Tibial nerve (tissue), 4 donors: ENCODE data around the gene NUP88.

ENCODE experiments used
- CTCF ChIP-seq, 5 experiments: fragments of 200-600 bp in 3 of 5; fragments of 450-650 bp in 2 of 5; sonication (generic) in 3 of 5; IDR thresholded peaks; one replicate each; pipeline ENCODE4 v1.5.1; 2016 to 2019; ENCODE audit warnings: antibody characterized with exemption in 5 of 5, mild to moderate bottlenecking in 3 of 5, moderate library complexity in 2 of 5
- EP300 ChIP-seq, 2 donors: sonication (generic); formaldehyde crosslinking; IDR thresholded peaks; one replicate each; pipeline ENCODE4 v1.6.1; 2017; ENCODE audit warnings: antibody characterized with exemption in 2 of 2, mild to moderate bottlenecking in 1 of 2
- POLR2A ChIP-seq, 2 donors: fragments of 450-650 bp; IDR thresholded peaks; one replicate each; pipeline ENCODE4 v1.6.1; 2017; ENCODE audit warnings: antibody characterized with exemption in 2 of 2, mild to moderate bottlenecking in 2 of 2, moderate library complexity in 2 of 2

DNA sequence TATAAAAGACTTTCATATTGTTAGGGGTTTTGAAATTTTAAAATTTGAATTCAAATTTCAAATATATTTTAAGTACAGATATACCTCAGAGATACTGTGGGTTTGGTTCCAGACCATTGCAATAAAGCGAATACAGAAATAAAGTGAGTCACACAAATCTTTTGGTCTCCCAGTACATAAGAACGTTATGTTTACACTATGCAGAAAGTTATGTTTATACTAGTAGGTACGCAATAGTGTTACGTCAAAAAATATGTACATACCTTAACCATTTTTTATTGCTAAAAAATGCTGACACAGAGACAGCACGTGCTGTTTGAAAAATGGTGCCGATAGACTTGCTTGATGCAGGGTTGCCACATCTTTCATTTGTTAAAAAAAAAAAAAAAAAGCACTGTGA is 19.7 kb downstream of the NUP88 start:
- TF ChIP-seq CTCF (IDR thresholded peaks at IDR 0.05) (no peak), POLR2A (IDR thresholded peaks at IDR 0.05) (no peak), EP300 (IDR thresholded peaks at IDR 0.05) (no peak)
